Fibroblast of pulmonary artery (primary cell): ENCODE measurements around the gene OTUD3.
"Not testable (repeated sequence)": the region's sequence is repeated elsewhere in the genome, so short reads cannot be mapped to it uniquely, and the experiment has no call there.

Experiments used
- DNase-seq: peaks from one replicate; pipeline ENCODE4 v3.0.0-alpha.2; 2010; ENCODE audit warnings: low read depth
- H3K4me3 ChIP-seq: replicated peaks from 2 replicates; pipeline ENCODE4 v1.5.1; 2011; ENCODE audit warnings: low read depth, mild to moderate bottlenecking, control low read depth, low read length, moderate library complexity
- TF ChIP-seq, protein P1 (sequence below): IDR thresholded peaks from 2 replicates; pipeline ENCODE4 v1.5.1; 2011; ENCODE audit warnings: mild to moderate bottlenecking, control low read depth, low read length, inconsistent platforms; ENCODE audit errors: missing control alignments

The OTUD3 gene

DNA sequence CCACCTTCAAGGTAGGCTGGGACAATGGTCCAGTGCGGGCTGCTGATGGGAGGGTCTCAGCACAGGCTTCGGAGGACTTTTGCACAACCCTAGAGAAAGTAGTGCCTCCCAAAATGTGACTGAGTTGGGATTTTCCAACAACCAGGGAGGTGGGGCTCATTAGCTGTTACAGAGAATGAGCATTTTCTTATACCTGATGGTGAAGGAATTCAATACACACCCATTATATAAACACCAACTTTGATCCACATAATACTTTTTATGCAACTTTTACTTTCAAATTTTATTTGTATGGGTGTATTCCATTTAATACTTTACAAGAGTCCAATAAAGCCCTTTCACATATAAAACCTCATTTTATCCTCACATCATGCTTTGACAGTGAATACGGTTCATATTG is 35.9 kb upstream of the OTUD3 start:
- TF ChIP-seq, protein P1, sequence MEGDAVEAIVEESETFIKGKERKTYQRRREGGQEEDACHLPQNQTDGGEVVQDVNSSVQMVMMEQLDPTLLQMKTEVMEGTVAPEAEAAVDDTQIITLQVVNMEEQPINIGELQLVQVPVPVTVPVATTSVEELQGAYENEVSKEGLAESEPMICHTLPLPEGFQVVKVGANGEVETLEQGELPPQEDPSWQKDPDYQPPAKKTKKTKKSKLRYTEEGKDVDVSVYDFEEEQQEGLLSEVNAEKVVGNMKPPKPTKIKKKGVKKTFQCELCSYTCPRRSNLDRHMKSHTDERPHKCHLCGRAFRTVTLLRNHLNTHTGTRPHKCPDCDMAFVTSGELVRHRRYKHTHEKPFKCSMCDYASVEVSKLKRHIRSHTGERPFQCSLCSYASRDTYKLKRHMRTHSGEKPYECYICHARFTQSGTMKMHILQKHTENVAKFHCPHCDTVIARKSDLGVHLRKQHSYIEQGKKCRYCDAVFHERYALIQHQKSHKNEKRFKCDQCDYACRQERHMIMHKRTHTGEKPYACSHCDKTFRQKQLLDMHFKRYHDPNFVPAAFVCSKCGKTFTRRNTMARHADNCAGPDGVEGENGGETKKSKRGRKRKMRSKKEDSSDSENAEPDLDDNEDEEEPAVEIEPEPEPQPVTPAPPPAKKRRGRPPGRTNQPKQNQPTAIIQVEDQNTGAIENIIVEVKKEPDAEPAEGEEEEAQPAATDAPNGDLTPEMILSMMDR = no peak
- DNase-seq = no peak
- no peak overlapping the region for H3K4me3 ChIP-seq

DNA sequence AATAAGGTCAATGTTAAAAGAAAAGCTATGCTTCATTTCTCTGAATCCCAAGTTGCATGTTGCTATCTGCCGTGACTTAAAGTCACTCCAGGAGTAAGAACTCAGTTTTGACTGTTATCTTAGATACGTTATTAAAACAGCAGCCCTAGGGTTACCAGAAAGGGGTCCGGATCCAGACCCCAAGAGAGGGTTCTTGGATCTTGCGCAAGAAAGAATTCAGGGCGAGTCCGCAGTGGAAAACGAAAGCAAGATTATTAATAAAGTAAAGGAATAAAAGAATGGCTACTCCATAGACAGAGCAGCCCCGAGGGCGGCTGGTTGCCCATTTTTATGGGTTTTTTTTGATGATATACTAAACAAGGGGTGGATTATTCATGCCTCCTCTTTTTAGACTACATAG is 34.9 kb upstream of the OTUD3 start:
- DNase-seq, H3K4me3 ChIP-seq: not testable (repeated sequence)

DNA sequence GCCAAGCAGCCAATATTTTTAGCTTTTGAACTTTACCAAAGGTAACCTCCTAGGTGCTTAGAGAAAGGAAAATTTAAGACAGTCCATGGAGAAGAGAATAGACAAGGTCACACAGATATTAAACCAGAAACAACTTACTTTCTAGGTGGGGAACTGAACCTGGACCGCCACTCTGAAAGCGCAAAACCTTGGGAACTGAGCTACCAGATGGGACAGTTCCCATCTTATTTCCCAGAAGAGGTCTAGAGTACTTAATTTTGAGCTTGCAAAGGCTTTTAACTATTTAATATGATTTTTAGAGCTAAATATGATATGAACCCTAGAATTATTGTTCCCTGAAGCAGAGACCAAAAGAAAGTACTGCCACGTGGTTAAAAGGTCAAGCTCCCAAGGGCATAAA is 32.9 kb upstream of the OTUD3 start:
- H3K4me3 ChIP-seq, DNase-seq: not testable (repeated sequence)

DNA sequence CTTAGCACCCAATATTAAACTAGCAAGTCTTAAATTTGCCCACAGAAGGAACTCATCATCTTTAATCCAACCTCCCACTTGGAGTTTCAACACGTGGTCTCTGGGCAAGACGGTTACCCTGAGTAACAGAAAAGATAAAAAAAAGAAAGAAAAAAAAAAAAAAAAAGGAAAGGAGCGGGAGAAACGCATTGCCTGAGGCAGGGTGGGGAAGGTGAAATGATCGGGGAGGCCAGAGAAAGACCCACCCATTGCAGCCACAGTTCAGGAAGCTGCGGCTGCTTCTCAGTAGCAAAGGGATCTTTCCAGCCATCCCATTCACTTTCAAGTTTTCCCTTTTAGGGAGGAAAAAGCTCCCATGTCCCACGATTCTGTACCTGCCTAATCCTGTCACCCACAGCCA is 32.0 kb upstream of the OTUD3 start:
- no peak for DNase-seq
- H3K4me3 ChIP-seq = no peak overlapping the region
- TF ChIP-seq, protein P1 = no peak

DNA sequence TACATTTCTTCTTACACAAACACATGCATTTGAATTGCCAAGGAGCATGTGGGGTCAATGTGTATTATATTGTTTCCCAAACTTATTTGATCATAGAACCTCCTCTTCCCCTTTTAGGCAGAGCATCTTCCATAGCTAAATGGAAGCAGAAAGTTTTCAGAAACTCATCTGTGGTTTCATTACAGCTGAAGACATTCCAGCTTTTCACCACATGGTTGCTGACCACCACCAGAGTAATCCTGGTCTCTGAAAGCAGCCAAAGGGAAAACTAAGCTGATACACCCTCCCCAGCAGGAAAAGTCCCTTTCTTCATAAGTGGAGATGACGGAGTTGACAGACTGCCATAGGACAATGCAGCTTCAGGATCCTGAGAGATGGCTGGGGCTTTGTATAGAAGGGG is 30.2 kb upstream of the OTUD3 start:
- no peak overlapping the region for H3K4me3 ChIP-seq
- no peak for DNase-seq
- TF ChIP-seq, protein P1 = no peak

DNA sequence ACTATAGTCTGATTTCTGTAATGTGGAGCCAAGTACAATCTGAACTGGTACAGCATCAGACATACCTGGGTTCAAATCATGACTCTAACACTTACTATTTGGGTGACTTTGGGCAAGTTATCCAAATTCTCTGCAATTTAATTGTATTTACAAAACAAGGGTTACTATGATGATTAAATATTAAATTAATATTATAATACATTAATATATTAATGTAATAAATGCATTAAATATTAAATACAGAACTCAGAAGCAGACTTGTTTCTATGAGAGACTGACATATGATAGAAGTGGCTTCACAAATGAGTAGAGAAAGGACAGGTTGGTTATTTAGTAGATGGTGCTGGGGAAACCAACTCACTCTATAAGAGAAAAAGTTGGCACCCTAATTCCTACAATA is 27.3 kb upstream of the OTUD3 start:
- TF ChIP-seq, protein P1 = no peak
- no peak for DNase-seq
- H3K4me3 ChIP-seq = no peak overlapping the region

DNA sequence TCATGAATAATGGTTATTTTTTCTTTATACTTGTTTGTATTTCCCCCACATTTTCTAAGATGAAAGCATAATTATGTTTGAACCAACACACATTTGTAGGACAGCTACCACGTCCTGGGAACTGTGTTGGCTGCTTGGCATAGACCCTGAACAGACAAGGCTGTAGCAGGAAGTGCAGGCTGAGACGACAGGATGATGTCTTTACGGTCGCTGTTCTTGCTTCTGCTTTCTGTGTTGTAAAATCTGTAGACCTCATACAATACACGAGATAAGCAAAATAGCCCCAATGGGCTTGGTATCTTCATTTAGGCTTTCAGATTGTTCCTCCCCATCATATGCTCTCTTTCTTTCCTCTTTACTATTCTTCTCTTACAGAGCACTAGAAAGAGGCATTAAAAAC is 23.3 kb upstream of the OTUD3 start:
- DNase-seq = no peak
- TF ChIP-seq, protein P1 = no peak
- no peak overlapping the region for H3K4me3 ChIP-seq

DNA sequence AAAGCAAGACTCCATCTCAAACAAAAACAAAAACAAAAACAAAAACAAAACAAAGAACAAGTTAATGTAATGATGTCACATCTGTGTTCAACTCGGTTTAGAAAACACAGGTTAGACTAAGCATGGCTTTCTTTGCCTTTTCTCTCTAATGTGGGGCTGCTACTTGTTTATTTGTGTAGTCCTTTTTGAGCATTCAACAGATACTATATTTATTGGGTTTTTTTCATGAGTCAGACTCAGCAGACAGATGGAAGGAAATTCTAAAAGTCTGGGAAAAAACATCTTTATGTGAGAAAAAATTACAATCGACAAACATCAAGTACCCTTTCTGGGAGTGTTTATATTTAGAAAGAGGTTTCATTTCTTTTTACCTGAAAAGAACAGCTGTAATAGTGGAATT is 22.3 kb upstream of the OTUD3 start:
- no peak for DNase-seq
- H3K4me3 ChIP-seq = no peak overlapping the region
- TF ChIP-seq, protein P1 = no peak
